DMS153 treated with DMSO at 0.1 percent for 48 hours (cell line): Measurements from ENCODE around the gene GUCA2A.

Experiments
- DNase-seq: peaks from one replicate; lab custom pipeline; 2025; ENCODE audit not compliant: unreplicated experiment; lab: John Stamatoyannopoulos, UW

Gene GUCA2A

GRCh38 chr1:42155362-42155761, 9.2 kb downstream of the GUCA2A start:
- no peak for DNase-seq

DNA sequence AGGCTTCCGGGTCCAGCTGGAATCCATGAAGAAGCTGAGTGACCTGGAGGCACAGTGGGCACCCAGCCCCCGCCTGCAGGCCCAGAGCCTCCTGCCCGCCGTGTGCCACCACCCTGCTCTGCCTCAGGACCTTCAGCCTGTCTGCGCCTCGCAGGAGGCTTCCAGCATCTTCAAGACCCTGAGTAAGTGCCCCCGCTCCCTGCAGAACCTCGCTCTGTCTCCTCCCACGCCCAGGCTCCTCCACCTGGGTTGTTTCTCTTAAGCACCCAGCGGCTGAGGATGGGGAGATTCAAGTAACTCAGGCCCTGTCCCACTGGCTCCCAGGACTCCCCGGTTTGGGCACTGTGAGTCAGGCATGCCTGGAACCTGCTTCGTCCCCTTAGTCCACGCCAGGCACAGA, 9.9 kb downstream of the GUCA2A start:
- DNase-seq, result no peak

DNA sequence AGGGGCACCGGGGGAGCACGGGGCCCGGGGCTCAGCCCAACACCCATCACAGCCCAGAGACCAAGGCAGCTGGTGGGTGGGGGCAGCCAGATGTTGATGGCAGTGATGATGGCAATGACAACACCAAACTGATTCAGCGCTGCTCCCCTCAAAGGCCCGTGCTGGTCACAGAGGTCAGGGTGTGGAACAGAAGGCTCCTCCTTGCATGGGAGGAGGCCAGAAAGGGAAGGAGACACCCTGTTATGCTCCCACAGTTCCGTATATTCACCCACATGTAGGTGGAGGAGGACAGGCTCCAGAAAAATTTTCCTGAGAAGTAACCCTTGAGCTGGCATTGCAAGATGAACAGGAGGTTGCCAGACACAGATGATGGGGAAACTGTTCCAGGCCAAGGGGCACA, 10.9 kb downstream of the GUCA2A start:
- no peak for DNase-seq

GRCh38 chr1:42152907-42153600, 11.5 kb downstream of the GUCA2A start, which contains the start of gene GUCA2B:
Gene GUCA2B (plus strand): TSS chr1:42153410. CDS start chr1:42153451, 41 bp downstream.
- no peak for DNase-seq

- no peak for DNase-seq
Observed at GRCh38 chr1:42152119-42152518, 12.4 kb downstream of the GUCA2A start.

- no peak for DNase-seq
Observed at GRCh38 chr1:42150651-42151050, 13.9 kb downstream of the GUCA2A start.

GRCh38 chr1:42148166-42148565, 16.4 kb downstream of the GUCA2A start:
- DNase-seq, result no peak

GRCh38 chr1:42146626-42147320, 17.8 kb downstream of the GUCA2A start:
- DNase-seq, result peak; percentile 96

GRCh38 chr1:42145764-42146625, 18.6 kb downstream of the GUCA2A start:
- DNase-seq, result no peak

- DNase-seq, result no peak
Observed at GRCh38 chr1:42145389-42145716, 19.2 kb downstream of the GUCA2A start.

GRCh38 chr1:42144711-42145388, 19.7 kb downstream of the GUCA2A start:
- no peak for DNase-seq

DNA sequence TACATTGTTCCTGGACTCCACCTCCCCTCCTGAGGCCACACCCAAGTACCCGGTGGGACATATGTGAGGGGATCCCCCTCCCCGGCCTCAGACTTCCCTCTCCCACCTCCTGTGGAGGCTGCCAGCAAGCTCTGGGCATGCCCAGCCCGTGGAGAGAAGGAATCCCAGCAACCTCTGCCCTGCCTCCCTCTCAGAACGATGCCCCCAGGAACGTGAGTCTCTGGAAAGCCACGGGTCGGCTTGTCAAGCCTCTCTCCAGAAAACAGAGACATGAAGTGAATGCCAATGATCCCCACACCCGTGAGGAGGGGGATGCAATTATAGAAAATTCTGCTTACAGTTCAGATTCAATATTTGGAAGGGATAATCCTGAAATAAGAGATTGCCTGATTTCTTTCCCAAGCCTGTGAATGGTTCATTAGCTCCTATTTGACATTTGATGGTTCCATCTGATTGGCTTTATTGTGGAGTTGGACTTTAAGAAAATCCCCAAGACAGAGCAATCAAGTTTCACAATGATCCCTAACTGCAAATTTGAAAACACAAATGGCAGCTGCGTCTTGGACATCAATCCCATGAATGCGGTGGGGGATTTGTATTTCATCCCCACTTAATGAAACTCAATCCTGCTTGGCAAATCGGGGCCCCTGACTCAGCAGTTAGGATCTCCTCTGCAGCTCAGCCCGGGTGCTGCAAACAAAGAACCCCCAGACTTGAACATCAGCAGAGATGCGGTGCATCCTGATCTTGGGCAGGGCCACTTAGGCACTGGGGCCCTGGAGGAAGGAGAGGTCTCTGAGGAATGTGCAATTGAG, 20.4 kb downstream of the GUCA2A start:
- DNase-seq, result no peak

- DNase-seq, result peak; percentile 81
Observed at GRCh38 chr1:42142894-42143675, 21.5 kb downstream of the GUCA2A start.

DNA sequence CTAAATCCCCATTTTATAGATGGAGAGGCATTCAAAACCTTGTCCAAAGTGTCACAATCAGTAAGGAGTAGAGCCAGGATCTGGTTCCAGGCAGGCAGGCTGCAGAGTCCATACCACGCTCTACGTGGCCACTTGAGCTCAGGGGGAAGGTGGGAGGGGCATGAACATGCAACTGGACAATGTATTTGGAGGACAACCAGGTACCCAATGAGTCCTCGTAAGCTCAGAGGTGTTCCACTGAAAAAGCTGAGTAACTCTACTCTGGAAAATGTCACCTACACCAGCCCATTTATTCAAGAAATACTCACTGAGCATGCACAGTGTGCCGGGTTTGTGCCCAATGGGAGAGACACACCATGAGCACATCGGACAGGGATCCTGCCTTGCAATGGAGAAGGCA, 22.6 kb downstream of the GUCA2A start:
- no peak for DNase-seq

DNA sequence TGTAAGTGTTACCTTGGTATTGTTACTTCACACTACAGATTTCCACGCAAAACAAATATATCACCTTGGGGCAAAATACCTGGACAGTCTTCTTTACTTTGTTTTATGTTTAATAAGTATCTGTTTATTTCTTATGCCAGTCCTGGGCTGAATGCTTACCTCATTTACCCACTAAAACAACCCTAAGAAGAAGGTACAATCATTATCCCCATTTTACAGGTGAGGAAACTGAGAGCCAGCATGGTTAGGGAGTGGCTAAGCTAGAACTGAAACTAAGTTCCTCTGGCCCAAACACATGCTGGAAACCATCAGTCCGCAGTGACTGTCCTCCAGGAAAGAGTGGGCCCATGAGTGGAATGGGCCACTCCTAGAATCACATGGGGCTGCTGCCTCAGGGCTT, 24.4 kb downstream of the GUCA2A start:
- no peak for DNase-seq

- no peak for DNase-seq
Observed at GRCh38 chr1:42139444-42139843, 25.1 kb downstream of the GUCA2A start.

GRCh38 chr1:42138586-42138985, 26.0 kb downstream of the GUCA2A start:
- DNase-seq, result no peak

DNA sequence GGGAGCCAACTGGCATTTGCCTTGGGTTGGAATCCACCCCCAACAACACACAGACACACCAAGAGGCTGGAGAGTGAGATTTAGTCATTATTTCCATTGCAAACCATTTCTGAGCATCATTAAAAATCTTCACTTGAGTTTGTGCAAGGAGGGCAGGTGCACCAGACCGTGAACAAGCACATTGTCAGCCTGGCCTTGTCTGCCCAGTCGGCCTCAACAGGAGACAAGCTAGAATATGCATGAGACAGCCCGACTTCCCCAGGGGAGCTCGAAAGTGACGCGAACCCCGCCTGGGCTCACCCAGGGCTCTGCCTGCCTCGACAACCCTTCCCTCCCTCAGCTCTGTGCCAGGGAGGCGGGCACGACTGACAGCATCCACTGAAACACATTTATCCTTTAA, 26.8 kb downstream of the GUCA2A start:
- no peak for DNase-seq

DNA sequence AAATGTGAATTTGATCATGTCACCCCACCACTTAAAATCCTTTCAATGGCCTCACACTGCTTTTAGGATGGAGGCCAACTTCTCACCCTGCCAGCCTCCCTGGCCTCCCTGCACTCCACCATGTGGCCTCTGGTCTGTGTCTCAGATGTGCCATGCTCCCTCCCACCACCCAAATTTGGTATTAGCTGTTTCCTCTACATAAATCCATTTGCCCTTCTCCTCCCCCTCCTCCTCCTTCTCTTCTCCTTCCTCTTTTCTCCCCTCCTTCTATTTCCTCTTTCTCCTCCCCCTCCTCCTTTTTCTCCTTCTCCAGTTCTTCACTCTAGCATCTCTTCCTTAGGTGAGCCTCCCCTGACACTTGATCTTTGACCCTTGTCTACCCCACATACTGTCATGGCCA, 28.1 kb downstream of the GUCA2A start:
- no peak for DNase-seq

DNA sequence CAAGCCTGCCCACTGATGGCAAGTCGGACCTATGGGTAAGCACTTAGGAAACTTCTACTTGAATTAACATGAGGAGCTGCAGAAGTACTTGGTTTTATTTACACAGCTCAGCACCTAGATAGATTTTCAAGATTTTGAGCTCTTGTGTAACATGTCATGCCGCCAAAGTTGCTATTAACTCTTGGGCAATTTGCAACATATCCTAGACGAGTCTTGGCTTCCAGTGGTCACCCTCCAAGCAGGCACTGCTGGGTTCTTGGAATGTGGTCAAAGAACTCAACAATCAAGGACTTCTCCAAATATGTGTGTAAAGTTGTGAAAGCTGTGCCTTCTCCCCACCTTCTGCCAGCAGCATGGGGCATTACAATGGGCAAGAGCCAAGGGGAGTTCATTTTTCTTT, 29.1 kb downstream of the GUCA2A start:
- DNase-seq, result no peak
